Measurements from ENCODE around the gene CAMTA1. TPM values are rescaled to one million over a fixed set of nuclear protein-coding genes. Genes with fewer than 3 reads are reported as not detected.

CAMTA1 gene
- total RNA-seq, 1 experiment from 2014 or later: 69.5 TPM

GRCh38 chr1:7430691-7431090 lies 645.4 kb downstream of the CAMTA1 start:
- Histone ChIP-seq H3K79me2 (ENCODE audit: insufficient read depth, low read length) (no peaks in the 10 kb centered on the region), H3K27me3 (ENCODE audit: insufficient read depth, low read length) (no peaks in the 10 kb centered on the region), H3K9me2 (ENCODE audit: insufficient read depth) (no peaks in the 10 kb centered on the region), H2AFZ (ENCODE audit: low read depth, low read length, poor library complexity, severe bottlenecking) (no peak overlapping the region), H4K20me1 (ENCODE audit: insufficient read depth) (no peaks in the 10 kb centered on the region), H3K36me3 (ENCODE audit: control insufficient read depth in 1 of 2, insufficient read depth in 2 of 2, low read length in 2 of 2) (no peaks in the 10 kb centered on the region), H3K9me3 (ENCODE audit: control insufficient read depth in 1 of 2, insufficient read depth in 1 of 2, low read depth in 1 of 2, low read length in 2 of 2) (no peaks in the 10 kb centered on the region), H3K9ac (ENCODE audit: low read length) (no peak overlapping the region), H3K27ac (ENCODE audit: low read depth, low read length) (no peak overlapping the region), H3K4me2 (ENCODE audit: low read length) (no peak overlapping the region), H3K4me1 (ENCODE audit: control insufficient read depth in 1 of 2, insufficient read depth in 2 of 2, low read length in 2 of 2) (no peaks in the 10 kb centered on the region; a peak in 1 of 4 replicates), H3K4me3 (replicated peaks in 1 of 2; ENCODE audit: low read depth in 1 of 2, low read length in 2 of 2) (no peak overlapping the region)
- DNase-seq (ENCODE audit: low read depth, low spot score) (no peak), ATAC-seq (no peak)
- no peak for TF ChIP-seq FOSL1 (IDR thresholded peaks at IDR 0.05; ENCODE audit: low read depth)
- TF ChIP-seq SP1 (IDR thresholded peaks at IDR 0.05; ENCODE audit: low read depth): no peak
- TF ChIP-seq REST (IDR thresholded peaks at IDR 0.05; ENCODE audit: low read depth): no peak
- no peak for TF ChIP-seq CTCF (IDR thresholded peaks at IDR 0.05 in 2 of 3, conservative IDR thresholded peaks at IDR 0.05 in 1 of 3; ENCODE audit: borderline replicate concordance in 1 of 3, insufficient read depth in 1 of 3, low read depth in 2 of 3, low read length in 2 of 3)
- TF ChIP-seq EGR1 (IDR thresholded peaks at IDR 0.05; ENCODE audit: low read depth): no peak
- TF ChIP-seq CEBPB (IDR thresholded peaks at IDR 0.05; ENCODE audit: low read depth): no peak
- TF ChIP-seq POLR2A (IDR thresholded peaks at IDR 0.05; ENCODE audit: borderline replicate concordance, extremely low read depth, insufficient read depth, insufficient read length): no peak
- TF ChIP-seq ATF3 (IDR thresholded peaks at IDR 0.05): no peak
- no peak for TF ChIP-seq YY1 (IDR thresholded peaks at IDR 0.05; ENCODE audit: extremely low read depth, insufficient replicate concordance, low read depth, low read length)
- no peak for TF ChIP-seq EZH2phosphoT487 (IDR thresholded peaks at IDR 0.05; ENCODE audit: borderline replicate concordance)
- TF ChIP-seq SIN3A (IDR thresholded peaks at IDR 0.05; ENCODE audit: low read depth): no peak
- BruUV-seq (replicated peaks): no TSS peak
- intact Hi-C loops (cut with micrococcal nuclease): no loop called here
- RAD21 ChIA-PET (ENCODE audit: low non-redundant PET in 1 of 2, low total read pairs in 2 of 2, uncharacterized antibody in 2 of 2, unreplicated experiment in 2 of 2): no interaction called here
- CTCF ChIA-PET: no interaction called here
- POLR2A ChIA-PET: no interaction called here

All from HCT116 (cell line).